ENCODE data around the gene RAB3B. TPM values are rescaled to one million over a fixed set of nuclear protein-coding genes. Genes with fewer than 3 reads are reported as not detected.
A peak's percentile ranks its signal among the peaks of the same experiment; 100 is the strongest.

The RAB3B gene
- total and polyA plus RNA-seq, 9 of the 15 experiments (the other 6 are each of a cell fraction or from before 2014, with no cell fraction given): 0.07 to 0.47 (median 0.27) TPM

DNA sequence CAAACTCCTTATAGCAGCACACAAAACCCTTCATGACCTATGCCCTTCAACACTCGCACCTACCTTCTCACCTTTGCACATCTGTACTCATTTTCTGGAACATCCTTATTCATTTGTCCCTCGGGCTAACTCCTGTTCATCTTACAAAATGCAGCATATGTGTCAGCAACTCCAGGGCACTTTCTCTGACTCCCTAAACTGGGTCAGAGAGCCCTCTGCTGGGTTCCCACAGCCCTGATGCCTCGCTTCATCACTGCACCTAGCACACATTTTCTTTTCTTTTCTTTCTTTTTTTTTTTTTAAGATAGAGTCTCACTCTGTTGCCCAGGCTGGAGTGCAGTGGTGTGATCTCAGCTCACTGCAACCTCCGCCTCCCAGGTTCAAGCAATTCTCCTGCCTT, 54.0 kb downstream of the RAB3B start (continued):
- TF ChIP-seq, protein P1, sequence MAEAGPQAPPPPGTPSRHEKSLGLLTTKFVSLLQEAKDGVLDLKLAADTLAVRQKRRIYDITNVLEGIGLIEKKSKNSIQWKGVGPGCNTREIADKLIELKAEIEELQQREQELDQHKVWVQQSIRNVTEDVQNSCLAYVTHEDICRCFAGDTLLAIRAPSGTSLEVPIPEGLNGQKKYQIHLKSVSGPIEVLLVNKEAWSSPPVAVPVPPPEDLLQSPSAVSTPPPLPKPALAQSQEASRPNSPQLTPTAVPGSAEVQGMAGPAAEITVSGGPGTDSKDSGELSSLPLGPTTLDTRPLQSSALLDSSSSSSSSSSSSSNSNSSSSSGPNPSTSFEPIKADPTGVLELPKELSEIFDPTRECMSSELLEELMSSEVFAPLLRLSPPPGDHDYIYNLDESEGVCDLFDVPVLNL (CRISPR knock-in tag; IDR thresholded peaks at IDR 0.05; ENCODE audit: low read depth): no peak
- TF ChIP-seq NR2C1 (IDR thresholded peaks at IDR 0.05): peak; percentile 26; the same call in 1 of the 2 replicates
- 0 out of 2 replicates have a peak, but pooled peaks have one; percentile 33 for TF ChIP-seq NR2C1 (tag; IDR thresholded peaks at IDR 0.05)
- TF ChIP-seq NCOA4 (IDR thresholded peaks at IDR 0.05; ENCODE audit: partially characterized antibody): no peak
- TF ChIP-seq, protein P2, sequence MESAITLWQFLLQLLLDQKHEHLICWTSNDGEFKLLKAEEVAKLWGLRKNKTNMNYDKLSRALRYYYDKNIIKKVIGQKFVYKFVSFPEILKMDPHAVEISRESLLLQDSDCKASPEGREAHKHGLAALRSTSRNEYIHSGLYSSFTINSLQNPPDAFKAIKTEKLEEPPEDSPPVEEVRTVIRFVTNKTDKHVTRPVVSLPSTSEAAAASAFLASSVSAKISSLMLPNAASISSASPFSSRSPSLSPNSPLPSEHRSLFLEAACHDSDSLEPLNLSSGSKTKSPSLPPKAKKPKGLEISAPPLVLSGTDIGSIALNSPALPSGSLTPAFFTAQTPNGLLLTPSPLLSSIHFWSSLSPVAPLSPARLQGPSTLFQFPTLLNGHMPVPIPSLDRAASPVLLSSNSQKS (CRISPR knock-in tag; IDR thresholded peaks at IDR 0.05): no peak
- TF ChIP-seq, protein P3, sequence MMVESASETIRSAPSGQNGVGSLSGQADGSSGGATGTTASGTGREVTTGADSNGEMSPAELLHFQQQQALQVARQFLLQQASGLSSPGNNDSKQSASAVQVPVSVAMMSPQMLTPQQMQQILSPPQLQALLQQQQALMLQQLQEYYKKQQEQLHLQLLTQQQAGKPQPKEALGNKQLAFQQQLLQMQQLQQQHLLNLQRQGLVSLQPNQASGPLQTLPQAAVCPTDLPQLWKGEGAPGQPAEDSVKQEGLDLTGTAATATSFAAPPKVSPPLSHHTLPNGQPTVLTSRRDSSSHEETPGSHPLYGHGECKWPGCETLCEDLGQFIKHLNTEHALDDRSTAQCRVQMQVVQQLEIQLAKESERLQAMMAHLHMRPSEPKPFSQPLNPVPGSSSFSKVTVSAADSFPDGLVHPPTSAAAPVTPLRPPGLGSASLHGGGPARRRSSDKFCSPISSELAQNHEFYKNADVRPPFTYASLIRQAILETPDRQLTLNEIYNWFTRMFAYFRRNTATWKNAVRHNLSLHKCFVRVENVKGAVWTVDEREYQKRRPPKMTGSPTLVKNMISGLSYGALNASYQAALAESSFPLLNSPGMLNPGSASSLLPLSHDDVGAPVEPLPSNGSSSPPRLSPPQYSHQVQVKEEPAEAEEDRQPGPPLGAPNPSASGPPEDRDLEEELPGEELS (CRISPR knock-in tag; IDR thresholded peaks at IDR 0.05; ENCODE audit: borderline replicate concordance): no peak
- TF ChIP-seq, protein P4, sequence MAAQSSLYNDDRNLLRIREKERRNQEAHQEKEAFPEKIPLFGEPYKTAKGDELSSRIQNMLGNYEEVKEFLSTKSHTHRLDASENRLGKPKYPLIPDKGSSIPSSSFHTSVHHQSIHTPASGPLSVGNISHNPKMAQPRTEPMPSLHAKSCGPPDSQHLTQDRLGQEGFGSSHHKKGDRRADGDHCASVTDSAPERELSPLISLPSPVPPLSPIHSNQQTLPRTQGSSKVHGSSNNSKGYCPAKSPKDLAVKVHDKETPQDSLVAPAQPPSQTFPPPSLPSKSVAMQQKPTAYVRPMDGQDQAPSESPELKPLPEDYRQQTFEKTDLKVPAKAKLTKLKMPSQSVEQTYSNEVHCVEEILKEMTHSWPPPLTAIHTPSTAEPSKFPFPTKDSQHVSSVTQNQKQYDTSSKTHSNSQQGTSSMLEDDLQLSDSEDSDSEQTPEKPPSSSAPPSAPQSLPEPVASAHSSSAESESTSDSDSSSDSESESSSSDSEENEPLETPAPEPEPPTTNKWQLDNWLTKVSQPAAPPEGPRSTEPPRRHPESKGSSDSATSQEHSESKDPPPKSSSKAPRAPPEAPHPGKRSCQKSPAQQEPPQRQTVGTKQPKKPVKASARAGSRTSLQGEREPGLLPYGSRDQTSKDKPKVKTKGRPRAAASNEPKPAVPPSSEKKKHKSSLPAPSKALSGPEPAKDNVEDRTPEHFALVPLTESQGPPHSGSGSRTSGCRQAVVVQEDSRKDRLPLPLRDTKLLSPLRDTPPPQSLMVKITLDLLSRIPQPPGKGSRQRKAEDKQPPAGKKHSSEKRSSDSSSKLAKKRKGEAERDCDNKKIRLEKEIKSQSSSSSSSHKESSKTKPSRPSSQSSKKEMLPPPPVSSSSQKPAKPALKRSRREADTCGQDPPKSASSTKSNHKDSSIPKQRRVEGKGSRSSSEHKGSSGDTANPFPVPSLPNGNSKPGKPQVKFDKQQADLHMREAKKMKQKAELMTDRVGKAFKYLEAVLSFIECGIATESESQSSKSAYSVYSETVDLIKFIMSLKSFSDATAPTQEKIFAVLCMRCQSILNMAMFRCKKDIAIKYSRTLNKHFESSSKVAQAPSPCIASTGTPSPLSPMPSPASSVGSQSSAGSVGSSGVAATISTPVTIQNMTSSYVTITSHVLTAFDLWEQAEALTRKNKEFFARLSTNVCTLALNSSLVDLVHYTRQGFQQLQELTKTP (IDR thresholded peaks at IDR 0.05; ENCODE audit: low read depth in 1 of 2, partially characterized antibody in 2 of 2): no peak
- no peak for TF ChIP-seq SNIP1 (IDR thresholded peaks at IDR 0.05; ENCODE audit: low read depth)
- no peak for TF ChIP-seq TARDBP (IDR thresholded peaks at IDR 0.05)
- TF ChIP-seq, protein P5, sequence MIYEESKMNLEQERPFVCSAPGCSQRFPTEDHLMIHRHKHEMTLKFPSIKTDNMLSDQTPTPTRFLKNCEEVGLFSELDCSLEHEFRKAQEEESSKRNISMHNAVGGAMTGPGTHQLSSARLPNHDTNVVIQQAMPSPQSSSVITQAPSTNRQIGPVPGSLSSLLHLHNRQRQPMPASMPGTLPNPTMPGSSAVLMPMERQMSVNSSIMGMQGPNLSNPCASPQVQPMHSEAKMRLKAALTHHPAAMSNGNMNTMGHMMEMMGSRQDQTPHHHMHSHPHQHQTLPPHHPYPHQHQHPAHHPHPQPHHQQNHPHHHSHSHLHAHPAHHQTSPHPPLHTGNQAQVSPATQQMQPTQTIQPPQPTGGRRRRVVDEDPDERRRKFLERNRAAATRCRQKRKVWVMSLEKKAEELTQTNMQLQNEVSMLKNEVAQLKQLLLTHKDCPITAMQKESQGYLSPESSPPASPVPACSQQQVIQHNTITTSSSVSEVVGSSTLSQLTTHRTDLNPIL (CRISPR knock-in tag; IDR thresholded peaks at IDR 0.05): no peak
- TF ChIP-seq KDM5B (IDR thresholded peaks at IDR 0.05; ENCODE audit: insufficient replicate concordance, low read depth, low read length): no peak
- no peak for TF ChIP-seq MCM2 (IDR thresholded peaks at IDR 0.05; ENCODE audit: low read depth)
- TF ChIP-seq, protein P6, sequence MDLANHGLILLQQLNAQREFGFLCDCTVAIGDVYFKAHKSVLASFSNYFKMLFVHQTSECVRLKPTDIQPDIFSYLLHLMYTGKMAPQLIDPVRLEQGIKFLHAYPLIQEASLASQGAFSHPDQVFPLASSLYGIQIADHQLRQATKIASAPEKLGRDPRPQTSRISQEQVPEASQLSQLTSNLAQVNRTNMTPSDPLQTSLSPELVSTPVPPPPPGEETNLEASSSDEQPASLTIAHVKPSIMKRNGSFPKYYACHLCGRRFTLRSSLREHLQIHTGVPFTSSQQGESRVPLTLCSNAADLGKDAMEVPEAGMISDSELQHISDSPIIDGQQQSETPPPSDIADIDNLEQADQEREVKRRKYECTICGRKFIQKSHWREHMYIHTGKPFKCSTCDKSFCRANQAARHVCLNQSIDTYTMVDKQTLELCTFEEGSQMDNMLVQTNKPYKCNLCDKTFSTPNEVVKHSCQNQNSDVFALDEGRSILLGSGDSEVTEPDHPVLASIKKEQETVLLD (IDR thresholded peaks at IDR 0.05): no peak
